PC-9 (cell line): ENCODE results near the gene LRMDA.

ENCODE experiments used
- EZH2 ChIP-seq: fragments of 200-600 bp; sonication (generic); IDR thresholded peaks from 2 replicates; pipeline ENCODE4 v1.8.0; 2017; ENCODE audit warnings: antibody characterized with exemption, low read depth
- TF ChIP-seq, protein P1 (sequence below): fragments of 200-600 bp; sonication (generic); conservative IDR thresholded peaks from 2 replicates; pipeline ENCODE4 v1.6.1; 2017; ENCODE audit warnings: mixed run types, antibody characterized with exemption, mild to moderate bottlenecking, moderate library complexity

- TF ChIP-seq, protein P1, sequence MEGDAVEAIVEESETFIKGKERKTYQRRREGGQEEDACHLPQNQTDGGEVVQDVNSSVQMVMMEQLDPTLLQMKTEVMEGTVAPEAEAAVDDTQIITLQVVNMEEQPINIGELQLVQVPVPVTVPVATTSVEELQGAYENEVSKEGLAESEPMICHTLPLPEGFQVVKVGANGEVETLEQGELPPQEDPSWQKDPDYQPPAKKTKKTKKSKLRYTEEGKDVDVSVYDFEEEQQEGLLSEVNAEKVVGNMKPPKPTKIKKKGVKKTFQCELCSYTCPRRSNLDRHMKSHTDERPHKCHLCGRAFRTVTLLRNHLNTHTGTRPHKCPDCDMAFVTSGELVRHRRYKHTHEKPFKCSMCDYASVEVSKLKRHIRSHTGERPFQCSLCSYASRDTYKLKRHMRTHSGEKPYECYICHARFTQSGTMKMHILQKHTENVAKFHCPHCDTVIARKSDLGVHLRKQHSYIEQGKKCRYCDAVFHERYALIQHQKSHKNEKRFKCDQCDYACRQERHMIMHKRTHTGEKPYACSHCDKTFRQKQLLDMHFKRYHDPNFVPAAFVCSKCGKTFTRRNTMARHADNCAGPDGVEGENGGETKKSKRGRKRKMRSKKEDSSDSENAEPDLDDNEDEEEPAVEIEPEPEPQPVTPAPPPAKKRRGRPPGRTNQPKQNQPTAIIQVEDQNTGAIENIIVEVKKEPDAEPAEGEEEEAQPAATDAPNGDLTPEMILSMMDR = no peak
- TF ChIP-seq EZH2 = no peak
Measured at GRCh38 chr10:75696536-75696935, 265.1 kb downstream of the LRMDA start.
